Activated naive CD4-positive, alpha-beta T cell treated with anti-CD3 and anti-CD28 coated beads for 36 hours (primary cell): Measurements from ENCODE around the gene TNIP1. TPM values are rescaled to one million over a fixed set of nuclear protein-coding genes. Genes with fewer than 3 reads are reported as not detected.

Experiments
- CTCF ChIA-PET: fragments of 350-600 bp; sonication (Branson Sonifier 250); formaldehyde crosslinking; loops from one replicate; lab custom pipeline; 2021; ENCODE audit warnings: antibody characterized with exemption; lab: Charles Lee
- DNase-seq: peaks from one replicate; pipeline ENCODE4 v3.0.0-alpha.2; 2020
- H3K27ac Mint-ChIP-seq: one replicate; pipeline ENCODE4 v1.8.0; 2021; ENCODE audit warnings: mild to moderate bottlenecking, mixed read lengths
- H3K27me3 Mint-ChIP-seq: one replicate; pipeline ENCODE4 v1.8.0; 2021; ENCODE audit warnings: low read depth, mixed read lengths
- H3K36me3 Mint-ChIP-seq: one replicate; pipeline ENCODE4 v1.8.0; 2021; ENCODE audit warnings: low read depth, mixed read lengths
- H3K4me1 Mint-ChIP-seq: one replicate; pipeline ENCODE4 v1.8.0; 2021; ENCODE audit warnings: low read depth, mixed read lengths
- H3K4me3 Mint-ChIP-seq: one replicate; pipeline ENCODE4 v1.8.0; 2021; ENCODE audit warnings: mild to moderate bottlenecking, moderate library complexity, mixed read lengths
- H3K9me3 Mint-ChIP-seq: one replicate; pipeline ENCODE4 v1.8.0; 2021; ENCODE audit warnings: mixed read lengths
- intact Hi-C: fragments of 100-400 bp; cut with micrococcal nuclease; formaldehyde crosslinking; loops from one replicate; pipeline ENCODE4 v1.15.1; 2023
- total RNA-seq, 2 experiments: library from RNA; stranded (reverse); gene quantifications; one replicate each; pipeline ENCODE4 v1.2.3, GENCODE V29; 2021

Gene TNIP1
- total RNA-seq, 2 experiments from 2014 or later: 238 to 263 TPM

GRCh38 chr5:151014680-151015343, 66.0 kb downstream of the TNIP1 start:
- no peaks in the 10 kb centered on the region for H3K36me3 Mint-ChIP-seq
- H3K9me3 Mint-ChIP-seq: no peaks in the 10 kb centered on the region
- CTCF ChIA-PET: no interaction called here
- no peak overlapping the region for H3K4me3 Mint-ChIP-seq
- H3K27ac Mint-ChIP-seq: no peak overlapping the region
- DNase-seq: no peak
- H3K4me1 Mint-ChIP-seq: no peaks in the 10 kb centered on the region
- intact Hi-C loops: no loop called here
- peaks cover 4% of the 10 kb centered on the region for H3K27me3 Mint-ChIP-seq

- H3K4me1 Mint-ChIP-seq: no peaks in the 10 kb centered on the region
- H3K27me3 Mint-ChIP-seq: peaks cover 4% of the 10 kb centered on the region
- H3K36me3 Mint-ChIP-seq: no peaks in the 10 kb centered on the region
- no peak overlapping the region for H3K4me3 Mint-ChIP-seq
- no peaks in the 10 kb centered on the region for H3K9me3 Mint-ChIP-seq
- CTCF ChIA-PET: interaction anchor here (1.4 to 2.3 kb wide), 2 partner anchors 11 to 103 kb away, joined by 6 to 9 read pairs; no protein-coding TSS in a partner anchor
- intact Hi-C loops: no loop called here
- H3K27ac Mint-ChIP-seq: no peak overlapping the region
- DNase-seq: no peak
Observed at GRCh38 chr5:151012862-151013261, 68.0 kb downstream of the TNIP1 start.

GRCh38 chr5:151008906-151009305, 71.9 kb downstream of the TNIP1 start:
- intact Hi-C loops: loop anchor here (10.0 kb wide), 1 partner anchor 306 kb away; no protein-coding TSS in a partner anchor

GRCh38 chr5:151008210-151008491, 72.7 kb downstream of the TNIP1 start:
- CTCF ChIA-PET: no interaction called here
- intact Hi-C loops: loop anchor here (10.0 kb wide), 1 partner anchor 307 kb away; no protein-coding TSS in a partner anchor
- Mint-ChIP-seq H3K9me3 (no peaks in the 10 kb centered on the region), H3K4me1 (no peaks in the 10 kb centered on the region), H3K27ac (no peak overlapping the region), H3K4me3 (no peak overlapping the region), H3K27me3 (peaks cover 4% of the 10 kb centered on the region), H3K36me3 (no peaks in the 10 kb centered on the region)
- DNase-seq: no peak

More at GRCh38 chr5:151008906-151009305, 71.9 kb downstream of the TNIP1 start:
- CTCF ChIA-PET: no interaction called here
- DNase-seq: no peak
- H3K27me3 Mint-ChIP-seq: peaks cover 4% of the 10 kb centered on the region
- no peak overlapping the region for H3K4me3 Mint-ChIP-seq
- H3K4me1 Mint-ChIP-seq: no peaks in the 10 kb centered on the region
- no peak overlapping the region for H3K27ac Mint-ChIP-seq
- H3K36me3 Mint-ChIP-seq: no peaks in the 10 kb centered on the region
- no peaks in the 10 kb centered on the region for H3K9me3 Mint-ChIP-seq

GRCh38 chr5:151007430-151008209, 73.2 kb downstream of the TNIP1 start:
- intact Hi-C loops: loop anchor here (10.0 kb wide), 1 partner anchor 307 kb away; no protein-coding TSS in a partner anchor
- CTCF ChIA-PET: no interaction called here
- no peak for DNase-seq
- Mint-ChIP-seq H3K4me3 (no peak overlapping the region), H3K9me3 (no peaks in the 10 kb centered on the region), H3K36me3 (no peaks in the 10 kb centered on the region), H3K4me1 (no peaks in the 10 kb centered on the region), H3K27me3 (peaks cover 3% of the 10 kb centered on the region), H3K27ac (no peak overlapping the region)

- Mint-ChIP-seq H3K27ac (no peak overlapping the region), H3K4me3 (no peak overlapping the region), H3K4me1 (no peaks in the 10 kb centered on the region), H3K9me3 (no peaks in the 10 kb centered on the region), H3K27me3 (peaks cover 2% of the 10 kb centered on the region), H3K36me3 (no peaks in the 10 kb centered on the region)
- DNase-seq: no peak
- CTCF ChIA-PET: interaction anchor here (1.5 kb wide), 1 partner anchor 42 kb away, joined by 4 read pairs; no protein-coding TSS in a partner anchor
- intact Hi-C loops: loop anchor here (10.0 kb wide), 1 partner anchor 308 kb away; no protein-coding TSS in a partner anchor
Observed at GRCh38 chr5:151006704-151007334, 74.0 kb downstream of the TNIP1 start.

GRCh38 chr5:151005950-151006576, 74.8 kb downstream of the TNIP1 start:
- H3K9me3 Mint-ChIP-seq: no peaks in the 10 kb centered on the region
- CTCF ChIA-PET: interaction anchor here (0.9 to 1.5 kb wide), 3 partner anchors 43 to 159 kb away, joined by 3 to 4 read pairs (median 4); no protein-coding TSS in a partner anchor
- no peak overlapping the region for H3K4me3 Mint-ChIP-seq
- no peak for DNase-seq
- intact Hi-C loops: loop anchor here (10.0 kb wide), 1 partner anchor 309 kb away; no protein-coding TSS in a partner anchor
- H3K27ac Mint-ChIP-seq: no peak overlapping the region
- no peaks in the 10 kb centered on the region for H3K27me3 Mint-ChIP-seq
- no peaks in the 10 kb centered on the region for H3K36me3 Mint-ChIP-seq
- H3K4me1 Mint-ChIP-seq: no peaks in the 10 kb centered on the region

- DNase-seq: no peak
- Mint-ChIP-seq H3K4me1 (no peaks in the 10 kb centered on the region), H3K9me3 (no peaks in the 10 kb centered on the region), H3K27ac (no peak overlapping the region), H3K27me3 (no peaks in the 10 kb centered on the region), H3K4me3 (no peak overlapping the region), H3K36me3 (no peaks in the 10 kb centered on the region)
- intact Hi-C loops: loop anchor here (10.0 kb wide), 1 partner anchor 309 kb away; no protein-coding TSS in a partner anchor
- CTCF ChIA-PET: interaction anchor here (0.9 to 1.5 kb wide), 3 partner anchors 43 to 159 kb away, joined by 3 to 4 read pairs (median 4); no protein-coding TSS in a partner anchor
Observed at GRCh38 chr5:151005187-151005949, 75.5 kb downstream of the TNIP1 start.

GRCh38 chr5:151004499-151004898, 76.3 kb downstream of the TNIP1 start:
- no peak for DNase-seq
- no peaks in the 10 kb centered on the region for H3K9me3 Mint-ChIP-seq
- H3K27ac Mint-ChIP-seq: no peak overlapping the region
- no peaks in the 10 kb centered on the region for H3K36me3 Mint-ChIP-seq
- CTCF ChIA-PET: interaction anchor here (1.2 kb wide), 1 partner anchor 121 kb away, joined by 4 read pairs; no protein-coding TSS in a partner anchor
- intact Hi-C loops: loop anchor here (10.0 kb wide), 1 partner anchor 310 kb away; no protein-coding TSS in a partner anchor
- H3K27me3 Mint-ChIP-seq: no peaks in the 10 kb centered on the region
- H3K4me3 Mint-ChIP-seq: no peak overlapping the region
- no peaks in the 10 kb centered on the region for H3K4me1 Mint-ChIP-seq

- Mint-ChIP-seq H3K36me3 (no peaks in the 10 kb centered on the region), H3K27me3 (no peaks in the 10 kb centered on the region), H3K4me3 (no peak overlapping the region), H3K9me3 (no peaks in the 10 kb centered on the region), H3K4me1 (no peaks in the 10 kb centered on the region), H3K27ac (no peak overlapping the region)
- intact Hi-C loops: loop anchor here (10.0 kb wide), 1 partner anchor 311 kb away; no protein-coding TSS in a partner anchor
- CTCF ChIA-PET: interaction anchor here (0.6 to 0.8 kb wide), 2 partner anchors 112 to 467 kb away, joined by 3 to 4 read pairs; no protein-coding TSS in a partner anchor
- no peak for DNase-seq
Observed at GRCh38 chr5:151003503-151003860, 77.4 kb downstream of the TNIP1 start.
